Psoas muscle (tissue), 8 donors: ENCODE results near the gene GSX2. TPM values are rescaled to one million over a fixed set of nuclear protein-coding genes. Genes with fewer than 3 reads are reported as not detected.

Source experiments
- ATAC-seq, 4 donors: fragments of 200-7000 bp; cut with Tn5 transposase; one replicate each; pipeline ENCODE4 v1.9.1; 2020; ENCODE audit warnings: moderate library complexity in 3 of 4, mild to moderate bottlenecking in 2 of 4
- DNase-seq, 2 donors: peaks; one replicate each; pipeline ENCODE4 v3.0.0-alpha.2; 2020
- H3K27ac ChIP-seq: fragments of 200-600 bp; one replicate; pipeline ENCODE4 v1.8.0; 2022
- H3K27me3 ChIP-seq, 3 donors: fragments of 200-600 bp in 1 of 3; one replicate each; pipeline versions ENCODE4 v1.6.1 to v1.8.0; 2013 to 2022; ENCODE audit warnings: low read length in 2 of 3, mild to moderate bottlenecking in 2 of 3, moderate library complexity in 1 of 3; ENCODE audit not compliant: insufficient read depth in 3 of 3
- H3K36me3 ChIP-seq, 2 donors: fragments of 200-600 bp in 1 of 2; one replicate each; pipeline versions ENCODE4 v1.6.1 to v1.8.0; 2013 to 2022; ENCODE audit warnings: low read depth in 1 of 2, mild to moderate bottlenecking in 1 of 2, moderate library complexity in 1 of 2; ENCODE audit not compliant: insufficient read depth in 1 of 2
- H3K4me1 ChIP-seq: fragments of 200-600 bp; one replicate; pipeline ENCODE4 v1.8.0; 2022
- H3K4me3 ChIP-seq: fragments of 200-600 bp; one replicate; pipeline ENCODE4 v1.8.0; 2022; ENCODE audit warnings: mild to moderate bottlenecking
- H3K9me3 ChIP-seq: fragments of 200-600 bp; one replicate; pipeline ENCODE4 v1.8.0; 2022
- WGBS, 3 donors: extraction: QIAGEN DNeasy Blood & Tissue Kit; methylation state at CpG; one replicate each; pipeline versions ENCODE4 v1.1.6 to v1.1.7; 2013; 5-methylcytosine and 5-hydroxymethylcytosine counted together
- intact Hi-C, 2 donors: fragments of 100-400 bp; cut with DNase I; formaldehyde crosslinking; loops; one replicate each; pipeline versions ENCODE4 v1.11.0 to v1.14.2; 2022
- polyA plus RNA-seq, 3 donors: library from polyadenylated mRNA; stranded (reverse); fragments of 200-250 nt; gene quantifications; one replicate each; pipeline ENCODE4 v1.2.3, GENCODE V29; 2013
- total RNA-seq, 4 donors: library from RNA; stranded (reverse); fragmentation: NEBNext Ultra II Directional in 2 of 4; extraction: Animal tissue kit (Norgen Biotek cat#: 25700) in 2 of 4; gene quantifications; one replicate each; pipeline versions ENCODE4 v1.2.1 to v1.2.4, GENCODE V29; 2021 to 2023
- TF ChIP-seq, protein P1 (sequence below): fragments of 200-600 bp; IDR thresholded peaks from one replicate; pipeline ENCODE4 v1.8.0; 2022; ENCODE audit warnings: antibody characterized with exemption
- donor health status: healthy with polysubstance abuse.
- donor health status: DM: no; HTN: no; CAD: no; lungs with moderate emphysema.
- donor health status: Bipolar disorder and iron deficiency.
- donor health status: healthy.
- donor health status: DM: yes; HTN: yes; CAD: no.
- donor health status: DM: no; HTN: no; CAD: no.
- donor health status: DM: no; HTN: no; CAD: no.
- donor health status: DM: yes; HTN: yes; CAD: no.

The GSX2 gene
- total and polyA plus RNA-seq, 7 donors = not detected

DNA sequence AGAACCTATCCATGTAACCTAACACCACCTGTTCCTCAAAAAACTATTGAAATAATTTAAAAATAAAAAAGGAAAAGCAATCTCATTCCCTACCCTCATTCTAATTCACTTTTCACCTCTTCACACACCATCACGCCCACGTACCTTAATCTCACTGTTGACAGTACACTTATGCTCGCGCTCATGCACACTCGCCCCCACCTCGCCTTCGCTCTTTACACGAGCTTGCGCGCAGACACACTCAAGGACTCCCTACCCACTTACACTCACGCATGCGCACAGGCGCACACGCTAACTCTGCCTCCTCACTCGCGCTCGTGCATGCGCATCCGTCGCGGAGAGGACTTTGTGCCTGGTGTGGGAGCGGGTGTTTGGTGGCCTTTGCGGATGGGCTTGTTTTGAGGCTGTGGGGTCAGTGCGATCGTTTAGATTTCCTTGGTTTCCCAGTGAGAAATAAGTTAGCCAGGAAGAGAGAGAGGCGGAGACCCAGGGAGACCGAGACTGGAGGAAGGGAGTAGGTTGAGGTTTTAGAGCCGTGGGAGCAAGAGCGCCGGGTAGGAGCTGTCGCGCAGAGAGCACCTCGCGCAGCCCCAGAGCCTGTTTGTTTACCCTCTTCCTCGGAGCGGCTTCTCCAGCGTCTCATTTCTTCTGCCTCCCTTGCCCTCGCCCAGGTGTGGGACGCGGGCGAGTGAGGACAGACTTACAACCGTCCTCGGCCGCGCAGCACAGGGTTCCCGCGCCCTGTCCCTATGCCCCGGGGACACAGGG is 8.1 kb upstream of the GSX2 start:
- intact Hi-C loops = no loop called here
- Histone ChIP-seq H3K27ac (peak overlapping the region; percentile 43), H3K9me3 (no peaks in the 10 kb centered on the region), H3K4me1 (peaks cover 5% of the 10 kb centered on the region), H3K36me3 (no peaks in the 10 kb centered on the region), H3K4me3 (peak overlapping the region; percentile 72), H3K27me3 (peaks cover 0 to 61% (median 13%) of the 10 kb centered on the region in 3 donors)
- peak; percentile 86 to 90 for DNase-seq
- ATAC-seq = peak; percentile 88 to 97 (median 91)
- WGBS, 3 donors = 0 to 2% (median 1%) methylated on average over 48 of the region's 48 CpGs
- TF ChIP-seq, protein P1, sequence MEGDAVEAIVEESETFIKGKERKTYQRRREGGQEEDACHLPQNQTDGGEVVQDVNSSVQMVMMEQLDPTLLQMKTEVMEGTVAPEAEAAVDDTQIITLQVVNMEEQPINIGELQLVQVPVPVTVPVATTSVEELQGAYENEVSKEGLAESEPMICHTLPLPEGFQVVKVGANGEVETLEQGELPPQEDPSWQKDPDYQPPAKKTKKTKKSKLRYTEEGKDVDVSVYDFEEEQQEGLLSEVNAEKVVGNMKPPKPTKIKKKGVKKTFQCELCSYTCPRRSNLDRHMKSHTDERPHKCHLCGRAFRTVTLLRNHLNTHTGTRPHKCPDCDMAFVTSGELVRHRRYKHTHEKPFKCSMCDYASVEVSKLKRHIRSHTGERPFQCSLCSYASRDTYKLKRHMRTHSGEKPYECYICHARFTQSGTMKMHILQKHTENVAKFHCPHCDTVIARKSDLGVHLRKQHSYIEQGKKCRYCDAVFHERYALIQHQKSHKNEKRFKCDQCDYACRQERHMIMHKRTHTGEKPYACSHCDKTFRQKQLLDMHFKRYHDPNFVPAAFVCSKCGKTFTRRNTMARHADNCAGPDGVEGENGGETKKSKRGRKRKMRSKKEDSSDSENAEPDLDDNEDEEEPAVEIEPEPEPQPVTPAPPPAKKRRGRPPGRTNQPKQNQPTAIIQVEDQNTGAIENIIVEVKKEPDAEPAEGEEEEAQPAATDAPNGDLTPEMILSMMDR = no peak

DNA sequence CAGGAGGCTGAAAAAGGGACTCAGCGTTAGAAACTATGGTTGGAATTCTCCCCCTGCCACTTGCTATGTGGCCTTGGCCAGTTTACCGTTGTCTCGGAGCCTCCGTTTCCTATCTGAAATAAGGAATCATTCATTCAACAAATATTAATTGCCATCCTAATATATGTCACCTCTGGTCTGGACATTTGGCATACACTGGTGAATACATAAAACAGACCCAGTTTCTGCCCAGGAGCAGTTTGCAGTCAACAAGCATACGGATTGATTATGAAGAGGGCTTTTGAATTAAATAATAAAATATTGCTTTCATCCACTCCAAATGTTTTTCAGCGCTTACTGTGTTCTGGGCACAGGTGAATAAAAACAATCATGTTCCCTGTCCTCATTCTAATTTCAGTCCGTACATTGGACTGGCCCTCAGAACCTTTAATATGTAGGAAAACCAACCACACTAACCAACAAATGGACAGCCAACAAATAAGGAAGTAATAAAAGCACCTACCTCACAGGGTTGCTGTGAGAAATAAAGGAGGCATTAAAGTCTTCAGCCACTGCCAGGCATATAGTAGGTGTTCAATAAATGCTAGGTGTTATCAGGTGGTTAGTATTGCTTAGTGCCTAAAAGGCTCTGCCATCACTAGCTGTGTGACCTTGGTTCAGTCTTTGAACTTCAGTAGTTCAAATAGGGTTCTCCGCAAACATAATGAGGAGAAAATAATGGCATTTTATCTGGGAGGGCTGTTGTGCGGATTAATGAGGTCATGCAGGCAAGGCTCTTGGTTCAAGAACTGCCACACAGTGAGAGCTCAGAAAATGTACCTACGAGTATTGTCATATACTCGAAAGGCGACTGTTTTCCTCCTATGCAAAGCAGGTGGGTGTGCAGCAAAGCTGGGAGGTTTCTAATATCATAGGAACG is 7.3 kb upstream of the GSX2 start:
- Histone ChIP-seq H3K27me3 (peaks cover 0 to 69% (median 13%) of the 10 kb centered on the region in 3 donors), H3K27ac (no peak overlapping the region), H3K4me3 (peak overlapping the region; percentile 72), H3K9me3 (no peaks in the 10 kb centered on the region), H3K4me1 (peaks cover 5% of the 10 kb centered on the region), H3K36me3 (no peaks in the 10 kb centered on the region)
- no peak for DNase-seq
- TF ChIP-seq, protein P1 = no peak
- ATAC-seq = no peak
- 29 to 40% (median 33%) methylated on average over 13 of the region's 13 CpGs for WGBS, 3 donors
- intact Hi-C loops = no loop called here

DNA sequence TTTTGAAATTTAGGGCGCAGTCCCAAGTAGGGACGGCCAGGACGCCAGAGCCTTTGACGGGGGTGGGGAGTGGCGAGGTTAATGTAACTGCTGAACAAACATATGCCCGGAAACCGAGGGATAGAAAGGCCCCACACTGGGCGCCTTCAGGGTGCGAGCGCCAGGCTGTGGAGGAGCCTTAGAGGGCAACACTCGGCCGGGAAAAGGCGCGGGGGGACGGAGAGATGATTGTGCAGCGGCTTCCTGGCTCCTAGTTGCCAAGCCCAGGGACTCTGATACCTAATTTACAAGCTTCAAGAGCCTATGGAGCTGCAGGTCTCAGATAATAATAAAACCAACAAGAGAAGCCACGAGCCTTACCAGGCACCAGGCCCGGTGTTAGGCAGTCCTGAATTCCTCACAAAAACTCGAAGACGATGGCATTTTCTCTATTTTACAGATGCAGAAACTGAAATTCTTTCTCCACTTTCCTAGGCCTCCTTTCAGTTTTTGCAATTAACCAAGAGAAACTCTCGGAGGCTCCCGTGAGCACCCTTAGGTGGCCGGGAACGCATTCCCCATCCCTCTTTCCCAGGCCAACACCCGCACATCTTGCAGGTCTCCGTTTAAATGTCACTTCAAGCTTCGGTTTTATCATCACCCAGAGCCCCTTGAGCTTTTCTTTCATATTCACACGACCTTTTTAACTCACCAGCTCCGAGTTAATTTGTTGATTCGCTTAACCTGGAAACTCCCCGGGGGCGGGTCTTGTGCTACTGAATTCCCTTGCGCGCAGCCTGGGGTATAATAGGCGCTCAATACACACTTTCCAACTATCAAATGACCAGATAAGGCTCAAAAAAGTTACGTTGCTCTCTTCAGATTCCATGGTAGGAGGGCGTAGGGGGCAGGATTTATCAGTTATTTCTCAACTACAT is 6.4 kb upstream of the GSX2 start:
- H3K4me1 ChIP-seq = peaks cover 5% of the 10 kb centered on the region
- 33 to 48% (median 48%) methylated on average over 37 of the region's 37 CpGs for WGBS, 3 donors
- H3K4me3 ChIP-seq = no peak overlapping the region
- no peaks in the 10 kb centered on the region for H3K36me3 ChIP-seq
- peaks cover 0 to 77% (median 13%) of the 10 kb centered on the region in 3 donors for H3K27me3 ChIP-seq
- ATAC-seq (no peak), DNase-seq (no peak)
- H3K27ac ChIP-seq = no peak overlapping the region
- TF ChIP-seq, protein P1 = no peak
- no peaks in the 10 kb centered on the region for H3K9me3 ChIP-seq
- intact Hi-C loops = no loop called here

GRCh38 chr4:54094451-54094850 is 5.5 kb upstream of the GSX2 start:
- TF ChIP-seq, protein P1 = no peak

More at GRCh38 chr4:54094451-54094850, 5.5 kb upstream of the GSX2 start:
- peaks cover 5% of the 10 kb centered on the region for H3K4me1 ChIP-seq
- H3K36me3 ChIP-seq = no peaks in the 10 kb centered on the region
- H3K27ac ChIP-seq = no peak overlapping the region
- H3K4me3 ChIP-seq = no peak overlapping the region
- ATAC-seq (no peak), DNase-seq (no peak)
- H3K9me3 ChIP-seq = no peaks in the 10 kb centered on the region
- intact Hi-C loops = no loop called here
- WGBS, 3 donors = 66 to 81% (median 78%) methylated on average over 6 of the region's 6 CpGs
- H3K27me3 ChIP-seq = peaks cover 0 to 80% (median 14%) of the 10 kb centered on the region in 3 donors
